Measurements from ENCODE around the gene TMEM30B. TPM values are rescaled to one million over a fixed set of nuclear protein-coding genes. Genes with fewer than 3 reads are reported as not detected.

TMEM30B gene
- total RNA-seq, 6 experiments from 2014 or later, result 4.5 to 10.0 (median 6.7) TPM

DNA sequence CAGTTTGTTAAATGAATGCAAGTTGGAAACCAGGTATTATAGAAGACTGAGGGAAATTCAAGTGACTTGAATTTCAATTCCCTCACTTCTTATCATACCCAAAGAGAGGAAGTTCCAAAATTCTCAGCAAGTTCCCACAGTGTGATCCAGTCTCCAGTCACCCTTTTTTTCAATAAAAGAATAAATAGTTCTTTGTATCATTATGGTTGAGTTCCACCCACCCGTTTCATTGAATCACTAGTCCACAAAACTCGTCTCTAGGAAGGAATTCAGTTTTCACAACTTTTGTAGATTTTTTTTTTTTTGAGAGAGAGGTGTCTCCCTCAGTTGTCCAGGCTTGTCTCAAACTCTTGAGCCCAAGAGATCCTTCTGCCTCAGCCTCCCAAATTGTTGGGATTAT is 1.6 kb upstream of the TMEM30B start:
- TF ChIP-seq, protein P1, sequence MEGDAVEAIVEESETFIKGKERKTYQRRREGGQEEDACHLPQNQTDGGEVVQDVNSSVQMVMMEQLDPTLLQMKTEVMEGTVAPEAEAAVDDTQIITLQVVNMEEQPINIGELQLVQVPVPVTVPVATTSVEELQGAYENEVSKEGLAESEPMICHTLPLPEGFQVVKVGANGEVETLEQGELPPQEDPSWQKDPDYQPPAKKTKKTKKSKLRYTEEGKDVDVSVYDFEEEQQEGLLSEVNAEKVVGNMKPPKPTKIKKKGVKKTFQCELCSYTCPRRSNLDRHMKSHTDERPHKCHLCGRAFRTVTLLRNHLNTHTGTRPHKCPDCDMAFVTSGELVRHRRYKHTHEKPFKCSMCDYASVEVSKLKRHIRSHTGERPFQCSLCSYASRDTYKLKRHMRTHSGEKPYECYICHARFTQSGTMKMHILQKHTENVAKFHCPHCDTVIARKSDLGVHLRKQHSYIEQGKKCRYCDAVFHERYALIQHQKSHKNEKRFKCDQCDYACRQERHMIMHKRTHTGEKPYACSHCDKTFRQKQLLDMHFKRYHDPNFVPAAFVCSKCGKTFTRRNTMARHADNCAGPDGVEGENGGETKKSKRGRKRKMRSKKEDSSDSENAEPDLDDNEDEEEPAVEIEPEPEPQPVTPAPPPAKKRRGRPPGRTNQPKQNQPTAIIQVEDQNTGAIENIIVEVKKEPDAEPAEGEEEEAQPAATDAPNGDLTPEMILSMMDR (IDR thresholded peaks at IDR 0.05), result no peak
- TF ChIP-seq POLR2A (IDR thresholded peaks at IDR 0.05), result no peak
- Histone ChIP-seq H3K27me3 (no peaks in the 10 kb centered on the region), H3K36me3 (no peaks in the 10 kb centered on the region), H3K4me3 (no peak overlapping the region), H3K9me3 (no peaks in the 10 kb centered on the region), H3K27ac (no peak overlapping the region), H3K4me1 (peaks cover 0 to 19% (median 5%) of the 10 kb centered on the region in 4 donors)
- ATAC-seq (no peak), DNase-seq (no peak)
- WGBS (ENCODE audit: insufficient coverage, low coverage, low lambda C conversion rate, missing lambda C conversion rate), result 83% methylated on average over 2 of the region's 2 CpGs
- intact Hi-C loops (cut with DNase I), result no loop called here

DNA sequence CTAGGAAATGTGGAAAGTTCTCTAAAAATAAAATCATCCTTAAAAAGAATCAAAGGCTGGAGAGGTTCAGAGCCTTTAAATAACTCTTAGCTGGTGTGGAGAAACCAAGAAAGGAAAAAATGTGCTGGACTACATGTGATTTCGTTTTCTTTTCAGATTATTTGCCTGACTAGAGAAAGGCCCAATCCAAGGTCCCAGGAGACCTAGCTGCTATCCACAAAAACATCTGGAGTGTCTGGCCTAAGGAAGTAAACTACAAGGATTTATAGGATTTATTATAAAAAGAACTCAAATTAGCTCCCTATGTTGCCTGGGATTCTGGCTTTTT is 774 bp upstream of the TMEM30B start:
- intact Hi-C loops (cut with DNase I), result no loop called here
- Histone ChIP-seq H3K27ac (no peak overlapping the region), H3K4me3 (peak overlapping the region in 2 of 3 donors; percentile 52 to 78), H3K9me3 (no peaks in the 10 kb centered on the region), H3K36me3 (no peaks in the 10 kb centered on the region), H3K4me1 (peaks cover 0 to 15% (median 7%) of the 10 kb centered on the region in 4 donors), H3K27me3 (no peaks in the 10 kb centered on the region)
- DNase-seq, result no peak
- no peak for TF ChIP-seq POLR2A (IDR thresholded peaks at IDR 0.05)
- TF ChIP-seq, protein P1 (IDR thresholded peaks at IDR 0.05), result no peak
- WGBS (ENCODE audit: insufficient coverage, low coverage, low lambda C conversion rate, missing lambda C conversion rate), result 20% methylated on average over 1 of the region's 1 CpG
- ATAC-seq, result no peak

DNA sequence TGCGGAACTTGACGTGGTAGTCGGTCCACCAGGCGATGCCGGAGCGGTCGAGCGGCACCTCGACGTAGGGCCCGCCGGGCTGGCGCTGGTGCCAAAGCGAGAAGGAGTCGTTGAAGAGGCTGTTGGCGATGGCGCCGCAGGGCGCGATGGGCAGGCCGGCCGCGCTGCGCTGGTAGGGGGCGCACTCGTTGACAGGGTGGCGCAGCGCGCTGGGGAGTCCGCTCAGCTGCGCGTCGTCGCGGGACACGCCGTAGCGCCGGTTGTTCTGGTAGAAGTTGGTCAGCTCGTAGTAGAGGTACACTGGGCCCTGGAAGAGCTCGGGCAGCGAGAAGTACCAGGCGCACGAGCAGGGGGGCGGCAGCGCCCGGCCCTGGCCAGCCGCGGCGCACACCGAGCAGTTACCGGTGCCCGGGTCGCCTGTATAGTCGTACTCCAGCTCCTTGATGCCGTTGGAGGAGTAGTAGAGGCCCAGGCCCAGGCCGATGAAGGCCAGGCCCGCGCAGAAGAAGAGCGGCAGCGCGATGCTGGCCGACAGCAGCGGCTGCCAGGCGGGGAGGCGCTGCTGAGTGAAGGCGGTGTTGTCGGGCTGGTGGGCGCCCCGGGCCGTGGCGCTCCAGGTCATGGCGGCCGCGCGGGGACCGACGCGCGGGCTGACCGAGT is 482 bp downstream of the TMEM30B start:
- WGBS (ENCODE audit: insufficient coverage, low coverage, low lambda C conversion rate, missing lambda C conversion rate), result 2% methylated on average over 8 of the region's 81 CpGs
- ATAC-seq (peak; percentile 82 to 90 (median 89)), DNase-seq (peak; percentile 82 to 85 (median 83))
- H3K9me3 ChIP-seq, result no peaks in the 10 kb centered on the region
- H3K36me3 ChIP-seq, result no peaks in the 10 kb centered on the region
- H3K4me3 ChIP-seq, result peak overlapping the region; percentile 52 to 78 (median 69)
- intact Hi-C loops (cut with DNase I), result no loop called here
- H3K4me1 ChIP-seq, result peaks cover 0 to 11% (median 3%) of the 10 kb centered on the region in 4 donors
- H3K27me3 ChIP-seq, result no peaks in the 10 kb centered on the region
- TF ChIP-seq, protein P1 (IDR thresholded peaks at IDR 0.05), result peak; percentile 33 to 73 (median 58)
- TF ChIP-seq POLR2A (IDR thresholded peaks at IDR 0.05), result peak; percentile 48
- H3K27ac ChIP-seq, result peak overlapping the region; percentile 77 to 86 (median 84)

DNA sequence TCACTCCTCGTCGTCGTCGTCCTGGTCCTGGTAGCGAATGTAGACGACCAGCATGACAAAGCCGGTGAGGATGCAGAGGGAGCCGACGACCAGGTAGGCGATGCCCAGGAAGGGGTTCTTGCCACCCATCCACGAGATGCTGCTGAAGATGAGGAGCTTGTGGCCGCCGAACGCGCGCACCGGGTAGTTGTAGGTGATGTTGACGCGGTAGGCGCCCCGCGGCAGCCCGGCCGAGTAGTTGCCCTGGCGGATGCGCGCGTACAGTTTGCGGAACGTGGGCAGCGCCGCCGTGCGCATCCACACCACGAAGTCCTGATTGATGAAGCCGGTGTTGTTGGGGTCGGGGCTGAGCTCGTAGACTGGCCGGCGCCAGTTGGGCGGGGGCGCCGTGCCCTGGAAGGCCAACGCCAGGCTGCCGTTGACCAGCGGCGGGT is 1.0 kb downstream of the TMEM30B start:
- DNase-seq, result peak; percentile 48 to 64 (median 52)
- peak overlapping the region; percentile 77 to 86 (median 84) for H3K27ac ChIP-seq
- no peaks in the 10 kb centered on the region for H3K27me3 ChIP-seq
- peaks cover 0 to 9% (median 1%) of the 10 kb centered on the region in 4 donors for H3K4me1 ChIP-seq
- no peaks in the 10 kb centered on the region for H3K9me3 ChIP-seq
- TF ChIP-seq POLR2A (IDR thresholded peaks at IDR 0.05), result no peak
- TF ChIP-seq, protein P1 (IDR thresholded peaks at IDR 0.05), result no peak
- under 1% methylated on average over 25 of the region's 47 CpGs for WGBS (ENCODE audit: insufficient coverage, low coverage, low lambda C conversion rate, missing lambda C conversion rate)
- peak overlapping the region; percentile 52 to 78 (median 69) for H3K4me3 ChIP-seq
- intact Hi-C loops (cut with DNase I), result no loop called here
- no peaks in the 10 kb centered on the region for H3K36me3 ChIP-seq
- peak; percentile 39 to 54 (median 48) for ATAC-seq

All from right lobe of liver (tissue), 6 donors.